NCI-H526 (cell line): ENCODE measurements around the gene CYB5B.

Source experiments
- DNase-seq, 2 experiments: peaks; one replicate each; lab custom pipeline; 2025; lab: John Stamatoyannopoulos, UW

CYB5B gene

DNA sequence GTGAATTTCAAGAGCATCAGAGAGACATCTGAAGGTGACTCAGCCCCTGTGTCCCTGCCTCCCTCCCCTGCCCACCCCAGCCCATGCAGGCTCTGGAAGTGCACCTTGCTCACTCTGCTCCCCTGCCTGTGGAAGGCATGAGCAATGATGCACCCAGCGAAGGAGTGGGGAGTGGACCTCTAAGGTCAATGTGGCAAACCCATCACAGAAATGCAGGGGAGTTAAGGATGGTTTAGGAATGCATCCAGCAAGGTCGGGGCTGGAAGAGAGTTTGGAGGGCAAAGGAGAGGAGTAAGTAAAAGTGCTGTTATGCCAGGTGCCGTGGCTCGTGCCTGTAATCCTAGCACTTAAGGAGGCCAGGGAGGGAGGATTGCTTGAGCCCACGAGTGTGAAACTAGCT is 61.9 kb downstream of the CYB5B start:
- DNase-seq = no peak

DNA sequence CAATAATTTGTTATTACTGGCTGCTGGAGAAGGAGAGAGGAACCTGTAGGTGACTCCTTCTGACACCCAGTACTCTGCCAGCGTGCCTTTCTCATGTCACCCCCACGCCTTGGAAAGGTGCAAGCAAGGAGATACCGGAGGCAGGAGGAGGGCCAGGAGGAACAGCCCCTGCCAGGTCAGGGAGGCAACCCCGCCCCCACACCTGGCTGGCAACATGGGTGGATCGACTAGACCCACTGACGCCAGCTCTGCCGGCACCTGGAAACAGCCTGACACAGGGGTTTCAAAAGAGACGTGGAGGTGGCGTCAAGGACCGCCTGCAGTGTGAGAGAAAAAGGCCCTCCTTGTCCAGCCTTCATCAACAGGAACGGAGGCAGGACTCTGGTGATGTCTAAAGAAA is 62.3 kb downstream of the CYB5B start:
- no peak for DNase-seq

DNA sequence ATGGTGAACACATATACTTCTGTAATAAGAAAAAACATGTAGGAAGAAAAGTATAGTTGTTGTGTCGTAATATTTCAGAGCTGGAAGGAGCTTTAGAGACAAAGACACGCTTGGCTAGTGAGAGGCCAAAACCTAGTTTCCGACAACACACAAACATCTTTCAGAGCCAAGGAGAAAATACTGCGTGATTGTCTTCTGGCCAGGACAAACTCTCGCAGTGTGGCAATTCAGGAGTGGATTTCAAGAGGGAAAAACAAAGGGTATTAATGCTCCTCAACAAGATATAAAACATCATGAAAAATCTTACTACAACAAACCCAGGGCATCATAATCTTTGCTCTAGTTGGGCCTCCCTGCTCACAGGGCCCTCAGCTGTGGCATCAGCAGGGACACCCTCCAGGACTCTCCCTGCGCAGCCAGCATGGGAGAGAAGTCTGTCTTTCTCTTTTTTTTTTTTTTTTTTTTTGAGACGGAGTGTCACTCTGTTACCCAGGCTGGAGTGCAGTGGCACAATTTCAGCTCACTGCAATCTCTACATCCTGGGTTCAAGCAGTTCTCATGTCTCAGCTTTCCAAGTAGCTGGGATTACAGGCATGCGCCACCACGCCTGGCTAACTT is 66.4 kb downstream of the CYB5B start:
- no peak for DNase-seq

DNA sequence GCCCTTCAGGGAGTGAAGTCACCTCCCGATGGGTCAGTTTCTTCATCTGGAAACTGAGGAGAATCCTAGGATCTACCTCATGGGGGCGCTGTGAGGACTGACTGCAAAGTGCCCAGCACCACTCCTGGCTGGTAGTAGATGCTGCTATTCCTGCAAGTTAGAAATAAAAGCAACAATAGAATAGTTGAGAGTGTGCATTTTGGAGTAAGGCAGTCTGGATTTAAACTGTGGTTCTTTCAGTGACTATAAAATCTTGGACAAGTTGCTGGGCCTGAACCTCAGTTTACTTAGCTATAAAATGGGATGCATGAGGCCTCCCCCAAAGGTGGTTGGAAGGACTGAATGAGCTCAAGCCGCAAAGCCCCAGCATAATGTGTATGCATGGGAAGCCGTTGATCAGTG is 70.6 kb downstream of the CYB5B start:
- DNase-seq = no peak

DNA sequence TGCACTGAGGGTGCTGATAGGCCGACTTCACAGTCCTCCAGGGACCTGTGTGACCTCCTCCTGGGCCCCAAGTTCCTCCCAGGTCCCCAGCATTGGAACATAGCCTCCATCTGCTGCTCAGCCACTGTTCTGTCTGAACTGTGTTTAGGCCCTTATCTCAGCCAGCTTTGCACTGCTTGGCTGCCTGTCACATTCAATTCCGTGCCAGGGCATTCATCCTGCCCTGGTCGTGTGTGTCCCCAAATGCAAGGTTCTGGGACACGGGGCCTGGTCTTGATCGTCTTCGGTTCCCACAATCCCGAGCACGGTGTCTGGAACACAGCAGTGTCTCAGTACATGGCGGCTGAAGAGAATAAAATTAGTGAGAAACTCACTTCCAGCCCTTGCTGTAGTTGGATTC is 71.4 kb downstream of the CYB5B start:
- DNase-seq = no peak

DNA sequence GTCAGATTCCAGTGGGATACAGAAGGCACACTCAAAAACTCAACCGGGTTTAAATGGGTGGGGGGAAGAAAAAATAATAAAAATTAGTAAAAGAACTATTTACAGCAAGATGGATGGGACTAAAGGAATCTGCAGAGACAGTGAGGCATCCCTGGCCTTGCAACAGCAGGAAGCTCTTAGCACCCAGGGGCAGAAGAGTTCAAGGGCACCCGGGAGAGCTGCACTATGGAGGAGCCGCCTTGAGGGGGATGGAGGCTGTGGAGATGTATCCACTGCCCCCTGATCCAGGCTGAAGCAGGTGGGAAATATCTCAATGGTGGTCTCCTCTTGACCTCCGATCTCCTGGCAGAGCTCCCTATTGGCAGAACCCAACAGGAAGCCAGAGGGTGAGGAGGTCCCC is 72.0 kb downstream of the CYB5B start:
- DNase-seq = no peak

DNA sequence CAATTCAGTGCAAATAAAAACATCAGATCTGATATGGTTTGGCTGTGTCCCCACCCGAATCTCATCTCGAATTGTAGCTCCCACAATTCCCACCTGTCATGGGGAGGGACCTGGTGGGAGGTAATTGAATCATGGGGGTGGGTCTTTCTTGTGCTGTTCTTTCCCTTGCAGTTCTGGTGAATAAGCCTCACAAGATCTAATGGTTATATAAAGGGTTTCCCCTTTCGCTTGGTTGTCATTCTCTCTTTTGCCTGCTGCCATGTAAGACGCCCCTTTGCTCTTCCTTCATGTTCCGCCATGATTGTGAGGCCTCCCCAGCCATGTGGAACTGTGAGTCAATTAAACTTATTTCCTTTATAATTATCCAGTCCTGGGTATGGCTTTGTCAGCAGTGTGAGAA is 72.5 kb downstream of the CYB5B start:
- DNase-seq = no peak

DNA sequence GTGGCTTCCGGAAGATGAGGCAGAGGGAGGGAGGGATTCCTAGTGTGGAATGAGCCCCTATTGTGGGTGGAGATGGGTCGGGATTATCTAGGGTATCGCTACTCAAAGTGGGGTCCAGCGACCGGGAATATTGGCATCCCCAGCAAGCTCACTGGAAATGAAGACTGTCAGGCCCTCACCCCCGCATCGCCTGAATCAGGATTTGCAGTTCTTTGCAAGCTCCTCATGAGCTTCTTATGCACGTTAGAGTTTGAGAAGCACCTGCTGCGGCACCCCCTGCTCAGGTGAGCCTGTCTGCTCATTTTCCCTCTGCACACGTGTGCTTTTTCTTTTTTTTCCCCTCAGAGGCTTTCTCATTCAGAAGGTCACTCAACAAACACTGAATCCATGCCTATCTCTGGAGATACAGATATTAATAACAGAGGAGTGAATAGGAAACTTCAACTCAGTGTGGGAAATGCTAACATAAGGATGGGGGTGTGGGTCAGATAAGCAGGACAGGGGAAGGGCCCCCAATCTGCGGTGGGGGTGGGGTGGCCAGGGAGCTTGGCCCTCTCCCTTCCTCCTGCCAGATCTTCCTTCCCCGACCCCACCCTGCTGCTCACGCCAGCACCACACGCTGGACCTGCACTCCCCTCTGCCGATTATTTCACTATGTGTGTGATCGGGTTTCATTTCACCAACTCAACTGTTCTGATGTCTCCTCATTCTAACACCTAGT is 73.6 kb downstream of the CYB5B start:
- no peak for DNase-seq

DNA sequence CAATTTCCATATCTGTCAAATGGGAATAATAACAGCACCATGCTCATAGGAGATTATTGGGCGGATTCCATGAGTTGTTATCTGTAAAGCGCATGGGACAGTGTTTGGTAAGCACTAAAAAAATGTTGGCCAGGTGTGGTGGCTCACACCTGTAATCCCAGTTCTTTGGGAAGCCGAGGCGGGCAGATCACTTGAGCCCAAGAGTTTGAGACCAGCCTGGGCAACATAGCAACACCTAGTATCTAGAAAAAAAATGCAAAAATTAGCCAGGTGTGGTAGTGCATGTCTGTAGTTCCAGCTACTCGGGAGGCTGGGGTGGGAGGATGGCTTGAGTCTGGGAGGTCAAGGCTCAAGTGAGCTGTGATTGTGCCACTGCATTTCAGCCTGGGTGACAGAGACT is 74.5 kb downstream of the CYB5B start:
- no peak for DNase-seq

DNA sequence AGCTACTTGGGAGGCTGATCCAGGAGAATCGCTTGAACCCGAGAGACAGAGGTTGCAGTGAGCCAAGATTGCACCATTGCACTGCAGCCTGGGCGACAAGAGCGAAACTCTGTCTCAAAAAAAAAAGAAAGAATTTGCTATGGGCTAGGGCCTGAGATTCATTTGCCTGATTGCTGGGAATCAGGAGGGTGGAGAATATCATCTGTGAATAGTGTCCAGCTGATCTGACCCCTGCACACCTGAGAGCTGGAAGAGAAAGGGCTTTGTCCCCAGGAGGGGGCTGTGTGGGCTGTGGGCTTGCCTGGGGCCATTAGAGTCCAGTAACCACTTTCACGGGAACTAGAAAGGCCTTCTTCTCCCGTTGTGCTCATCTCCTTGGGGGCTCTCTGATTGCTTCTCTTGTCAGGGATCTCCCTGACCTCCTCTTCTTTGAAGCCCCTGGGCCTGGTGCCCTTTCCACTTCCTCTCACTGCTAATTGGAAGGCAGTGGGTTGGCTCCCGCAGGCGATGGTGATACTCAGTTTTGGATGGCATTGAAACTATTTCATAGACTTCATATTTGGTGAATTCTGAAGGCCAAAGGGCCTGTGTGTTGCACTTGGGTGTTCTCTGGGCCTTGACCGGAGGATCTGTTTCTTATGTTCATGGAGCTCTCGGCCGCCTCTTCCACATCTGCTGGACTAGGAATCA is 75.3 kb downstream of the CYB5B start:
- DNase-seq = no peak

DNA sequence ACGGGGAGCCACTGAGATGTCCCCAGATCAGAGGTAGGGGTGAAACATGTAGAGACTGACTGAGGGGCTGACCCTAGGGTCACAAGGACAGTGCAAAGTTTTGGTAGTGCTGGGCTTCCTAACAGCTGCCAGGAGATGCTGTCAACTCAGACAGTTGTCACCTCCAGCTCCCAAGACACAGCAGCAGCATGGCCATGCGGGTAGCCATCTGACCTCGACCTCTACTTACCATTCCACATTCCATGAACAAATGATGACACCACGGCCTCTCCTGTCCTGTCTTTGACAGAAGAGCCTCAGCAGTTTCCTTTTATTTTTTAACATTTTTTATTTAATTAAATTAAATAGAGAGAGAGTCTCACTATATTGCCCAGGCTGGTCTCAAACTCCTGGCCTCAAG is 76.1 kb downstream of the CYB5B start:
- no peak for DNase-seq

DNA sequence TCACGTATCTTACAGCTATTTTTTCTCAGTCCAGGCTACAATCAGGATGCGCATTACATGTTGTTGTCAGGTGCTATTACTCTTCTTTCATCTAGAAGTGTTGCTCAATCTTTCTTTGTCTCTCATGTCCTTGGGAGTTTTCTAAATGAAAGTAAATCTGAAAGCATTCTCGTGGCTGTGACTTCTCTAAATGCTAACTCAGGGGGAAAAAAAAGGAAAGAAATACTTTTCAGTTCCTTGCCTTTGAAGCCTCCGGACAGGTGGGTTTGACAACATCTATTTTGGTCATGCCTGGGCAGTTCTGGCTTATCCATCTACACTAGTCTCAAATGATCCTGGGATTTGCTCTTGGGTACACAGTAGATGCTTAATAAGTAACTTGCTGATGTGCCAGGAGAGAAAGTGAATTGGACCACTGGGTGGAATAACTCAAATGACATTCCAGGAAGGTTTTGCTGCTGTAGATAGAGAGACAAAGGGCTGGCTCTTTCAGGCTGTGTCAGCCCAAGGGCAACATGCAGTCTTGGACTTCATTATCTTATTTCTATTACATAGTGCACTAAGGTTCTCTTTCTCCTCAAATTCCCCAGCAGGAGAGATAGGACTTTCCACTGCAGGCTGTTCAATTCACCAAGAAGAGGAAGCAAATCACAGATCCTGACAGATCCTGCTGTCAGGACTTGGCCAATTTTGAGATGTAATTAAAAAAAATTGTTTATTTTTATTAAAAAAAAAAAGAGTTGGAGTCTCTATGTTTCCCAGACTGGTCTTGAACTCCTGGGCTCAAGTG is 77.7 kb downstream of the CYB5B start:
- no peak for DNase-seq

DNA sequence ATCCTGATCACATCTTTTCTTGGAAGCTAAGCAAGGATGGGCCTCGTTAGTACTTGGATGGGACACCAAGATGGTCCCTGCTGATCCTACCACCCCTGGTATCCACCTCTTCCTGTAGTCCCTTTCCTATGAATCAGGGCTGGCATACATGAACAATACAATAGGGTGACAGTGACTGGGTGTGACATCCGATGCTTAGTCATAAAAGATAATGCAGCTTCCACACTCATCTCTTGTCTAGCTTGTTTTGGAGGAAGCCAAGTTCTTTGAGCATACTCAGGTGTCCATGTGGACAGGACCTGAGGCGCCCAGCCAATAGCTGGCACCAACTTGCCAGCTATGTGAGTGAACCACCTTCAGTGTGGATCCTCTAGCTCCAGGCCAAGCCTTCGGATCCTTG is 78.8 kb downstream of the CYB5B start:
- DNase-seq = no peak

DNA sequence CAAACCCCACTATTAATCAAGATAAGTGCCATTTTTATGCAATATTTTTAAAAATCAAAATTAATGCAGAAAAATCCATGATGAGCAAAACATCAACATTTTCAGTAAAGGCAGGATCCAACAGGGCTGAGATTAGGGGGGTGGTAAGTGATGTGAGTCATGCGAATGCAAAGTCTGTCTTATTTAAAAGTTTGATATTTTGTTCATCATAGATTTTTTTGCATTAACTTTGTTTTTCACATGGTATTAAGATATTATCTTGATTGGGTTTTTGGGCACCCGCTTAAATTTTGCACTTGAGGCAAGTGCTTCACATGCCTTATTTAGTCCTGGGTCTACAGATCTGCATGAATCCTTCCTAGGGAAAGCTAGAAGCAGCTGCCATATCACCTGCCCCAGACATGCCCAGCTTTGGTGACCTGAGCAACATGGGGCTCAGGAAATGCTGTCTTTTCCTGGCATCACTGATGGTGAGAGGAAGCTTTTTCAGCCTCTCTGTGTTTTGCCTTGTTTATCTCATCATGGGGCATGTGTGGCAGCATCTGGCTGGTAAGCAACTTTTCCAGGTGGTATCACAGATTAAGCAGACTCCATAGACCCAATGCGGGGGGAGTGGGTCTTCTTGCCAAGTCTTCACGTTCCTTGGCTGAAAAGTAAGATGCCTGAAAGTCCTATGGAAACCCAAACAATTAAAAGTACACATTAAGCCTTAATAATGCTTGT is 83.8 kb downstream of the CYB5B start:
- no peak for DNase-seq

DNA sequence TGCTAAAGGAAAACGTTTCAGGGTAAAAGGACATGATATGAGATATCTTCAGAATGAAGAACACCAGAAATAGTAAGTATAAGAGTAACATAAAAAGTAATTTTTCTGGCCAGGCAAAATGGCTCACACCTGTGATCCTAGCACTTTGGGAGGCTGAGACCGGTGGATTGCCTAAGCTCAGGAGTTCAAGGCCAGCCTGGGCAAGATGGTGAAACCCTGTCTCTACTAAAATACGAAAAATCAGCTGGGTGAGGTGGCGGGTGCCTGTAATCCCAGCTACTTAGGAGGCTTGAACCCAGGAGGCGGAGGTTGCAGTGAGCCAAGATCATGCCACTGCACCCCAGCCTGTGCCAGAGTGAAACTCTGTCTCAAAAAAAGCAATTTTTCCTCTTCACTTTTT is 84.7 kb downstream of the CYB5B start:
- DNase-seq = no peak

DNA sequence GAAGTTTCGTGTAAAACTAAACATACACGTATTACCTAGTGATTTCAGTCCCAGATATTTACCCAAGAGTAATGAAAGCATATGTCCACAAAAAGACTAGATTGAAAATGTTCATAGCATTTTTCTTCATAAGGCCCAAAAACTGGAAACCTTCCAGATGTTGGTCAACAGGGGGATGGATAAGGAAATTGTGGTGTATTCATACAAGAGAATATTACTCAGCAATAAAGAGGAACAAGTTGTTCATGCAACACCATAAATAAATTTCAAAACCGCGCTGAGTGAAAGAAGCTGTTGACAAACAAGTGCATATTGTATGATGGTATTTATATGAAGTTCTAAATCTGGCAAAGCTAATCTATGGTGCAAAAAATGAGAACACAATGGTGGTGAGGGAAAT is 87.2 kb downstream of the CYB5B start:
- DNase-seq = no peak

DNA sequence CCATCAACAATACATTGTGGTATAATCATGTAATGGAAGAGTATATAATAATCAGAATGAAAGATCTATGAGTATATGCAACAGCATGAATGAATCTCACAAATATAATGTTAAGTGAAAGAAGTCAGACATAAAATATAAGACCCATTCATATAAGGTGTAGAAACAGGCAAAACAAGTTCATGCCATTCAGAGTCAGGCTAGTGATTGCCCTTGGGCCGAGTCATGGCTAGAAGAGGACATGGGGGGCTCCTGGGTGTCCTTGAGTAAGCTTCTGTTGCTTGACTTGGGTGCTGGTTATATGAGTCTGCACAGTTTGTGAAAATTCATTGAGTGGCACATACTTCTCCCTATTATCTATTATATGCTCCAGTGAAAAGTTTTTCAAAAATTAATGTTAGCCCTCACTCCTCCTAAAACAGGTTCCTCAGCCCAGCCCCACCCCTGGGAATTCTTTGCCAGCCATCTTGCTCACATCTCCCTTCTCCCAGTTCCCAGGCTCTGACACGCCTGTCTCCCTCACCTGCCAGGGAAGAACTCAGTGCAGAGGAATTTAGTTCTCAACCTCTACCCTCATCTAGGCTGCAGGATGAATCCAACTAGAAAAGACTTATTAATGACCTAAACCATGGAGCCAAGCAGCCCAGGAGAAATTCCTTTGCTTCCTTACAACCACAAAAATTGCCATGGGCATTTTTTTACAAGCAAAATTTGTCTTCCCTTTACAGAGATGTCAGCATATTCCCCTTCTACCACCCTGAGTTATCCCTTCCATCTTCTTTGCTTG is 89.0 kb downstream of the CYB5B start:
- no peak for DNase-seq

DNA sequence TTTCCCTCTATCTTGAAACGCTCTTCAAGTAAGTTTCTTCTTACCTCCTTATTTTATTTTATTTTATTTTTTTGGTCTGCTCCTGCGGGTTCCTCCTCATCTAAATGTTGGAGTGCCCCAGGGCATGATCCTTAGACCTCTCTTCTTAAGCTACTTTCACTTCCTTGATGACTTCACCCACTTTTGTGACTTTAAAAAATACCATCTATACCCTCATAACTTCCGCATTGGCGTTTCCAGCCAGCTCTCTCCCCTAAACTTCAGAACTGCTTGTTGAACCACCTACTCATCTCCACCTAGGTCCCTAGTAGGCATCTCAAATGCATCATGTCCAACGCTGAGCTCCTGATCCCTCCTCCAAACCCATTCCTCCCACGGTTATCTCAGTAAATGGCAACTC is 89.9 kb downstream of the CYB5B start:
- no peak for DNase-seq
